ENCODE data around the gene GPC5. TPM values are rescaled to one million over a fixed set of nuclear protein-coding genes. Genes with fewer than 3 reads are reported as not detected.

Gene GPC5
- total RNA-seq, 1 donor from 2014 or later = 0.07 TPM

GRCh38 chr13:92734545-92734944 is 1336.1 kb downstream of the GPC5 start:
- no peak overlapping the region for H3K27ac ChIP-seq
- no peaks in the 10 kb centered on the region for H3K27me3 ChIP-seq
- H3K79me2 ChIP-seq (ENCODE audit: low read depth) = no peaks in the 10 kb centered on the region
- no peaks in the 10 kb centered on the region for H3K9me3 Mint-ChIP-seq
- no peaks in the 10 kb centered on the region for H3K36me3 Mint-ChIP-seq
- H3K36me3 ChIP-seq = no peaks in the 10 kb centered on the region
- H3K4me2 ChIP-seq = no peak overlapping the region
- H3K9ac ChIP-seq = no peak overlapping the region
- H3K4me3 Mint-ChIP-seq = no peak overlapping the region
- no peaks in the 10 kb centered on the region for H3K27me3 Mint-ChIP-seq (ENCODE audit: insufficient read depth, low read depth)
- H3K4me1 ChIP-seq = no peaks in the 10 kb centered on the region
- no peaks in the 10 kb centered on the region for H3F3A ChIP-seq (ENCODE audit: low read depth)
- H3K27ac Mint-ChIP-seq = no peak overlapping the region
- DNase-seq (ENCODE audit: low spot score) = no peak
- no peaks in the 10 kb centered on the region for H3K4me1 Mint-ChIP-seq
- H4K20me1 ChIP-seq (ENCODE audit: low read depth) = no peaks in the 10 kb centered on the region
- TF ChIP-seq CTCF (IDR thresholded peaks at IDR 0.05) (no peak), EZH2 (IDR thresholded peaks at IDR 0.05) (no peak), EZH2phosphoT487 (IDR thresholded peaks at IDR 0.05) (no peak)
- no peaks in the 10 kb centered on the region for H3K9me3 ChIP-seq (ENCODE audit: low read depth)
- H2AFZ ChIP-seq (replicated peaks) = no peak overlapping the region
- no peak overlapping the region for H3K4me3 ChIP-seq

DNA sequence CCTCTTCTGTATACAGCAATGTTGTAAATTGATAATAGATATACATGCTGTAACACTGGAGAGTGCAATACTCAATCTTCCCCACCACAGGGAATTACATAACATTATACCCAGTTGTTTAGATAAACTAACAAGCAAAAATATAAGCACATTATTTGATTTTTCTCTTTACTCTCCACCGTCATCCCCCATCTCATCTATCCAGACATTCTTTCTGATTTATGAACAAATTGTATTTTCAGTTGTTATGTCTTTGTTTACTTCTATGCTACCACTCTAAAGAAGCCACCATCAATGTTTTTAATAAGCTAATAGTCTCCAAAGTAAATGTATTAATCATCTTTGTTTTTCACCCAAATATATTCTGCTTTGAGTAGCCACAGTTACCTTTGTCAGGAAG is 1337.5 kb downstream of the GPC5 start:
- H3K9ac ChIP-seq = no peak overlapping the region
- Mint-ChIP-seq H3K36me3 (no peaks in the 10 kb centered on the region), H3K27me3 (ENCODE audit: insufficient read depth, low read depth) (no peaks in the 10 kb centered on the region), H3K9me3 (no peaks in the 10 kb centered on the region), H3K27ac (no peak overlapping the region), H3K4me3 (no peak overlapping the region), H3K4me1 (no peaks in the 10 kb centered on the region)
- TF ChIP-seq CTCF (IDR thresholded peaks at IDR 0.05) = no peak
- TF ChIP-seq EZH2 (IDR thresholded peaks at IDR 0.05) = no peak
- no peak for TF ChIP-seq EZH2phosphoT487 (IDR thresholded peaks at IDR 0.05)
- no peak overlapping the region for H3K4me3 ChIP-seq
- H3K27me3 ChIP-seq = no peaks in the 10 kb centered on the region
- H3K79me2 ChIP-seq (ENCODE audit: low read depth) = no peaks in the 10 kb centered on the region
- H3K9me3 ChIP-seq (ENCODE audit: low read depth) = no peaks in the 10 kb centered on the region
- no peaks in the 10 kb centered on the region for H3F3A ChIP-seq (ENCODE audit: low read depth)
- no peaks in the 10 kb centered on the region for H3K36me3 ChIP-seq
- H4K20me1 ChIP-seq (ENCODE audit: low read depth) = no peaks in the 10 kb centered on the region
- DNase-seq (ENCODE audit: low spot score) = no peak
- no peak overlapping the region for H3K4me2 ChIP-seq
- H2AFZ ChIP-seq (replicated peaks) = no peak overlapping the region
- no peaks in the 10 kb centered on the region for H3K4me1 ChIP-seq
- no peak overlapping the region for H3K27ac ChIP-seq

GRCh38 chr13:92739306-92739818 is 1340.9 kb downstream of the GPC5 start:
- no peaks in the 10 kb centered on the region for H3K36me3 Mint-ChIP-seq
- H3K9ac ChIP-seq = no peak overlapping the region
- H3K27ac Mint-ChIP-seq = no peak overlapping the region
- H3K79me2 ChIP-seq (ENCODE audit: low read depth) = no peaks in the 10 kb centered on the region
- no peaks in the 10 kb centered on the region for H3K27me3 ChIP-seq
- H3K27me3 Mint-ChIP-seq (ENCODE audit: insufficient read depth, low read depth) = no peaks in the 10 kb centered on the region
- TF ChIP-seq EZH2 (IDR thresholded peaks at IDR 0.05) (no peak), EZH2phosphoT487 (IDR thresholded peaks at IDR 0.05) (no peak), CTCF (IDR thresholded peaks at IDR 0.05) (no peak)
- no peak overlapping the region for H3K27ac ChIP-seq
- no peaks in the 10 kb centered on the region for H3K4me1 Mint-ChIP-seq
- H3F3A ChIP-seq (ENCODE audit: low read depth) = no peaks in the 10 kb centered on the region
- H3K4me3 ChIP-seq = no peak overlapping the region
- H3K9me3 Mint-ChIP-seq = no peaks in the 10 kb centered on the region
- H4K20me1 ChIP-seq (ENCODE audit: low read depth) = no peaks in the 10 kb centered on the region
- no peak overlapping the region for H3K4me2 ChIP-seq
- H3K4me3 Mint-ChIP-seq = no peak overlapping the region
- no peaks in the 10 kb centered on the region for H3K4me1 ChIP-seq
- no peaks in the 10 kb centered on the region for H3K9me3 ChIP-seq (ENCODE audit: low read depth)
- no peaks in the 10 kb centered on the region for H3K36me3 ChIP-seq
- no peak for DNase-seq (ENCODE audit: low spot score)
- peak overlapping the region; percentile 64 for H2AFZ ChIP-seq (replicated peaks)
